Measurements from ENCODE around the gene GRIN3B. TPM values are rescaled to one million over a fixed set of nuclear protein-coding genes. Genes with fewer than 3 reads are reported as not detected.
A peak's percentile ranks its signal among the peaks of the same experiment; 100 is the strongest.

The GRIN3B gene
- total and polyA plus RNA-seq, 9 of the 15 experiments (the other 6 are each of a cell fraction or from before 2014, with no cell fraction given) = 0.06 to 0.95 (median 0.19) TPM; not detected in 6

GRCh38 chr19:988510-988909 is 11.7 kb upstream of the GRIN3B start:
- Histone ChIP-seq H3K4me3 (no peak overlapping the region), H3K9me3 (replicated peaks; ENCODE audit: control insufficient read depth, insufficient read depth, low read depth, low read length) (no peaks in the 10 kb centered on the region), H3K27me3 (ENCODE audit: control insufficient read depth in 2 of 2, insufficient read depth in 2 of 2, low read length in 2 of 2) (no peaks in the 10 kb centered on the region), H3K36me3 (ENCODE audit: control insufficient read depth, insufficient read depth, low read length) (peaks cover 74% of the 10 kb centered on the region; the same call in 2 of the 3 replicates), H3K79me2 (ENCODE audit: control insufficient read depth, insufficient read depth, low read length) (peaks cover 23% of the 10 kb centered on the region), H2AFZ (ENCODE audit: low read depth, low read length) (no peak overlapping the region), H3K4me2 (ENCODE audit: insufficient read depth, low read length) (no peak overlapping the region), H3K9ac (ENCODE audit: insufficient read depth in 1 of 2, low read depth in 2 of 2, low read length in 2 of 2) (no peak overlapping the region; a peak in 1 of 4 replicates), H3K27ac (ENCODE audit: extremely low read depth, low read depth, low read length) (no peak overlapping the region), H4K20me1 (replicated peaks; ENCODE audit: control insufficient read depth, insufficient read depth, low read length) (no peaks in the 10 kb centered on the region), H3K9me1 (ENCODE audit: control insufficient read depth, insufficient read depth, low read length) (peaks cover 3% of the 10 kb centered on the region), H3K4me1 (replicated peaks in 1 of 2; ENCODE audit: control insufficient read depth in 2 of 2, insufficient read depth in 2 of 2, low read length in 2 of 2) (peaks cover 12 to 79% of the 10 kb centered on the region in 2 experiments; a peak in 4 of 5 replicates)
- 90% methylated on average over 15 of the region's 15 CpGs for WGBS (ENCODE audit: insufficient coverage, low coverage, missing lambda C conversion rate)
- intact Hi-C loops (cut with micrococcal nuclease) = no loop called here
- DNase-seq (ENCODE audit: extremely low read depth in 1 of 4, low spot score in 3 of 4) (no peak), ATAC-seq (no peak), FAIRE-seq (no peak)
- no TSS peak for BruUV-seq (replicated peaks)
- CTCF ChIA-PET (ENCODE audit: low intra/inter-chr PET ratio) = no interaction called here
- TF ChIP-seq MEF2D (tag; conservative IDR thresholded peaks at IDR 0.05; ENCODE audit: low read depth) = no peak
- no peak for TF ChIP-seq KDM1A (IDR thresholded peaks at IDR 0.05)
- no peak for TF ChIP-seq IFI16 (CRISPR knock-in tag; IDR thresholded peaks at IDR 0.05)
- TF ChIP-seq YBX1 (IDR thresholded peaks at IDR 0.05) = no peak
- no peak for TF ChIP-seq FIP1L1 (IDR thresholded peaks at IDR 0.05; ENCODE audit: low read depth, low read length, poor library complexity, severe bottlenecking)
- peak; percentile 42; the same call in 1 of the 2 replicates for TF ChIP-seq POLR2G (IDR thresholded peaks at IDR 0.05; ENCODE audit: low read depth, low read length)
- TF ChIP-seq NEUROD1 (IDR thresholded peaks at IDR 0.05; ENCODE audit: borderline replicate concordance, low read depth, low read length, partially characterized antibody) = no peak
- TF ChIP-seq, protein P1, sequence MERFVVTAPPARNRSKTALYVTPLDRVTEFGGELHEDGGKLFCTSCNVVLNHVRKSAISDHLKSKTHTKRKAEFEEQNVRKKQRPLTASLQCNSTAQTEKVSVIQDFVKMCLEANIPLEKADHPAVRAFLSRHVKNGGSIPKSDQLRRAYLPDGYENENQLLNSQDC (CRISPR knock-in tag; IDR thresholded peaks at IDR 0.05) = no peak
- TF ChIP-seq MCM7 (IDR thresholded peaks at IDR 0.05) = no peak
- no peak for TF ChIP-seq VEZF1 (CRISPR knock-in tag; IDR thresholded peaks at IDR 0.05)
- no peak for TF ChIP-seq RBM14 (IDR thresholded peaks at IDR 0.05; ENCODE audit: borderline replicate concordance, insufficient read depth, low read depth, low read length)
- TF ChIP-seq RHOXF2B (CRISPR knock-in tag; conservative IDR thresholded peaks at IDR 0.05) = no peak
- TF ChIP-seq, protein P2, sequence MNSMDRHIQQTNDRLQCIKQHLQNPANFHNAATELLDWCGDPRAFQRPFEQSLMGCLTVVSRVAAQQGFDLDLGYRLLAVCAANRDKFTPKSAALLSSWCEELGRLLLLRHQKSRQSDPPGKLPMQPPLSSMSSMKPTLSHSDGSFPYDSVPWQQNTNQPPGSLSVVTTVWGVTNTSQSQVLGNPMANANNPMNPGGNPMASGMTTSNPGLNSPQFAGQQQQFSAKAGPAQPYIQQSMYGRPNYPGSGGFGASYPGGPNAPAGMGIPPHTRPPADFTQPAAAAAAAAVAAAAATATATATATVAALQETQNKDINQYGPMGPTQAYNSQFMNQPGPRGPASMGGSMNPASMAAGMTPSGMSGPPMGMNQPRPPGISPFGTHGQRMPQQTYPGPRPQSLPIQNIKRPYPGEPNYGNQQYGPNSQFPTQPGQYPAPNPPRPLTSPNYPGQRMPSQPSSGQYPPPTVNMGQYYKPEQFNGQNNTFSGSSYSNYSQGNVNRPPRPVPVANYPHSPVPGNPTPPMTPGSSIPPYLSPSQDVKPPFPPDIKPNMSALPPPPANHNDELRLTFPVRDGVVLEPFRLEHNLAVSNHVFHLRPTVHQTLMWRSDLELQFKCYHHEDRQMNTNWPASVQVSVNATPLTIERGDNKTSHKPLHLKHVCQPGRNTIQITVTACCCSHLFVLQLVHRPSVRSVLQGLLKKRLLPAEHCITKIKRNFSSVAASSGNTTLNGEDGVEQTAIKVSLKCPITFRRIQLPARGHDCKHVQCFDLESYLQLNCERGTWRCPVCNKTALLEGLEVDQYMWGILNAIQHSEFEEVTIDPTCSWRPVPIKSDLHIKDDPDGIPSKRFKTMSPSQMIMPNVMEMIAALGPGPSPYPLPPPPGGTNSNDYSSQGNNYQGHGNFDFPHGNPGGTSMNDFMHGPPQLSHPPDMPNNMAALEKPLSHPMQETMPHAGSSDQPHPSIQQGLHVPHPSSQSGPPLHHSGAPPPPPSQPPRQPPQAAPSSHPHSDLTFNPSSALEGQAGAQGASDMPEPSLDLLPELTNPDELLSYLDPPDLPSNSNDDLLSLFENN (IDR thresholded peaks at IDR 0.05; ENCODE audit: low read depth in 2 of 2, low read length in 2 of 2) = no peak
- peak; percentile 10; the same call in 1 of the 2 replicates for TF ChIP-seq RBFOX2 (IDR thresholded peaks at IDR 0.05; ENCODE audit: low read depth, low read length)
- TF ChIP-seq STAT6 (CRISPR knock-in tag; IDR thresholded peaks at IDR 0.05) = no peak
- POLR2A ChIA-PET = interaction anchor here (1.4 kb wide), 1 partner anchor 281 kb away, joined by 4 read pairs; the partner anchor contains the start of gene CIRBP
- in situ Hi-C loops (cut with MboI) = loop anchor here (5.0 kb wide), 1 partner anchor 226 kb away; no protein-coding TSS in a partner anchor

Measured in K562 (cell line).